Ovary (tissue), 9 donors: ENCODE measurements around the gene CASTOR1. TPM values are rescaled to one million over a fixed set of nuclear protein-coding genes. Genes with fewer than 3 reads are reported as not detected.

ENCODE experiments used
- DNase-seq, 5 donors: peaks; one replicate each; pipeline ENCODE4 v3.0.0-alpha.2; 2019 to 2020
- H3K27ac ChIP-seq, 2 donors: fragments of 200-600 bp; one replicate each; pipeline versions ENCODE4 v1.5.1 to v1.8.0; 2019 to 2022
- H3K27me3 ChIP-seq: fragments of 200-600 bp; one replicate; pipeline ENCODE4 v1.8.0; 2022
- H3K36me3 ChIP-seq: fragments of 200-600 bp; sonication (generic); one replicate; pipeline ENCODE4 v1.5.1; 2019
- H3K4me1 ChIP-seq: one replicate; pipeline ENCODE4 v1.8.1; 2013; ENCODE audit warnings: mild to moderate bottlenecking, moderate library complexity; ENCODE audit not compliant: insufficient read depth
- H3K4me3 ChIP-seq: fragments of 200-600 bp; sonication (generic); one replicate; pipeline ENCODE4 v1.5.1; 2017
- H3K9me3 ChIP-seq, 2 donors: fragments of 200-600 bp in 1 of 2; sonication (generic) in 1 of 2; one replicate each; pipeline versions ENCODE4 v1.5.1 to v1.8.1; 2013 to 2019; ENCODE audit warnings: mild to moderate bottlenecking in 1 of 2, moderate library complexity in 1 of 2
- EP300 ChIP-seq: sonication (generic); formaldehyde crosslinking; IDR thresholded peaks from one replicate; pipeline ENCODE4 v1.6.1; 2017; ENCODE audit warnings: antibody characterized with exemption
- POLR2A ChIP-seq: fragments of 450-650 bp; IDR thresholded peaks from one replicate; pipeline ENCODE4 v1.6.1; 2017; ENCODE audit warnings: antibody characterized with exemption, mild to moderate bottlenecking, moderate library complexity
- WGBS, 3 donors: extraction: QIAGEN DNeasy Blood & Tissue Kit in 1 of 3; methylation state at CpG; one replicate each; pipeline versions ENCODE4 v1.1.5 to v1.1.7; 2013 to 2017; 5-methylcytosine and 5-hydroxymethylcytosine counted together
- intact Hi-C, 4 donors: fragments of 100-400 bp; cut with DNase I; formaldehyde crosslinking; loops; one replicate each; pipeline versions ENCODE4 v1.11.0 to v1.15.1; 2022 to 2023
- polyA plus RNA-seq, 2 donors: library from polyadenylated mRNA; stranded (reverse); fragments of 200-250 nt in 1 of 2; fragments of 350-450 nt in 1 of 2; fragmentation: Illumina TruSeq in 1 of 2; extraction: RNeasy Lipid Tissue Mini Kit (QIAGEN cat#74804) in 1 of 2; gene quantifications; one replicate each; pipeline ENCODE4 v1.2.3, GENCODE V29; 2013 to 2014
- total RNA-seq, 7 donors: library from RNA; depleted of rRNA in 2 of 7; stranded (reverse); fragments of >200 nt in 2 of 7; fragmentation: NEBNext Ultra II Directional in 3 of 7; extraction: Animal tissue kit (Norgen Biotek cat#: 25700) in 3 of 7; gene quantifications; one replicate each; pipeline versions ENCODE4 v1.1.0 to v1.2.4, GENCODE V29; 2016 to 2023
- TF ChIP-seq, protein P1 (sequence below), 3 donors: fragments of 450-650 bp in 2 of 3; fragments of 200-600 bp in 1 of 3; IDR thresholded peaks; one replicate each; pipeline versions ENCODE4 v1.5.1 to v1.8.0; 2016 to 2022; ENCODE audit warnings: antibody characterized with exemption in 3 of 3, mild to moderate bottlenecking in 1 of 3
- donor health status: DM: no; HTN: no; CAD: no; lungs with moderate emphysema.
- donor health status: DM: no; HTN: no; CAD: no.
- donor health status: Bipolar disorder and iron deficiency.
- donor health status: DM: yes; HTN: yes; CAD: no.
- donor health status: DM: no; HTN: no; CAD: no.
- donor health status: DM: yes; HTN: yes; CAD: no.

Gene CASTOR1
- total and polyA plus RNA-seq, 9 donors, result 3.1 to 31.2 (median 20.6) TPM

DNA sequence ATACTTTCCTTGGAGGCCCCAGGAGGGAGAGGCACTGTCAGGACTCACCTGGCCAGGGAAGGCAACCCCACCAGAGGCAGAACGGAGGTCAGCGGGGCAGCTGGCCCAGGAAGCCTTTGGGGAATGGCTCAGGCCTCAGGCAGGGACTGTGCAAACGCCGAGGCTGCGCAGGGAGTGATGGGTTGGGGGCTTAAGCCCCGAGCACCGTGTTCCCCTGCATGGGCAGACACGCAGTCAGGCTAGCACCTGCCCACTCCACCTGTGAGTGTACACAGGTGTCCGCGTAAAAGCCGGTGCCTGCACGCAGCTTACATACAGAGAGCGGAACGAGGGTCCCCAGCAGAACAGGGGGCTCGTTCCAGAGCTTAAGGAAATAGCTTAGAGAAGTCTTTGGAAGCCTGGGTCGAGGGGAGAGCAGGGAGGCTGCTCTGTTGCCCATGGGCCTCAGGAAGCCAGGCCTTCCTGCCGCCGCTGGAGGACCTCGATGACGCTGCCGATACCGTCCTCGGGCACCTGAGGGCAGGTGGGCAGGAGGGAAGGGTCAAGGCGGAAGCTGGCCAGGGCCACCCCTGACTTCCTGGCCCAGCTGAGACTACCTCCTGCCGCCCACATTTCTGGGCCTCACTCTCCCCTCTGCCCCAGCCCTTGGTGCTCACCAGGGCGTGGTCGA lies 4.0 kb downstream of the CASTOR1 start:
- no peak overlapping the region for H3K27ac ChIP-seq
- H3K9me3 ChIP-seq, result no peaks in the 10 kb centered on the region
- TF ChIP-seq EP300 (no peak), POLR2A (no peak)
- TF ChIP-seq, protein P1, sequence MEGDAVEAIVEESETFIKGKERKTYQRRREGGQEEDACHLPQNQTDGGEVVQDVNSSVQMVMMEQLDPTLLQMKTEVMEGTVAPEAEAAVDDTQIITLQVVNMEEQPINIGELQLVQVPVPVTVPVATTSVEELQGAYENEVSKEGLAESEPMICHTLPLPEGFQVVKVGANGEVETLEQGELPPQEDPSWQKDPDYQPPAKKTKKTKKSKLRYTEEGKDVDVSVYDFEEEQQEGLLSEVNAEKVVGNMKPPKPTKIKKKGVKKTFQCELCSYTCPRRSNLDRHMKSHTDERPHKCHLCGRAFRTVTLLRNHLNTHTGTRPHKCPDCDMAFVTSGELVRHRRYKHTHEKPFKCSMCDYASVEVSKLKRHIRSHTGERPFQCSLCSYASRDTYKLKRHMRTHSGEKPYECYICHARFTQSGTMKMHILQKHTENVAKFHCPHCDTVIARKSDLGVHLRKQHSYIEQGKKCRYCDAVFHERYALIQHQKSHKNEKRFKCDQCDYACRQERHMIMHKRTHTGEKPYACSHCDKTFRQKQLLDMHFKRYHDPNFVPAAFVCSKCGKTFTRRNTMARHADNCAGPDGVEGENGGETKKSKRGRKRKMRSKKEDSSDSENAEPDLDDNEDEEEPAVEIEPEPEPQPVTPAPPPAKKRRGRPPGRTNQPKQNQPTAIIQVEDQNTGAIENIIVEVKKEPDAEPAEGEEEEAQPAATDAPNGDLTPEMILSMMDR (IDR thresholded peaks at IDR 0.05), result no peak
- H3K4me3 ChIP-seq, result no peak overlapping the region
- peaks cover 5% of the 10 kb centered on the region for H3K4me1 ChIP-seq
- no peaks in the 10 kb centered on the region for H3K36me3 ChIP-seq
- H3K27me3 ChIP-seq, result no peaks in the 10 kb centered on the region
- intact Hi-C loops, result loop anchor here in 1 of 4 donors (5.0 kb wide), 1 partner anchor 102 kb away; the partner anchor contains the start of gene RNF215
- 85 to 92% (median 90%) methylated on average over 26 to 27 of the region's 27 CpGs for WGBS, 3 donors
- DNase-seq, result no peak

DNA sequence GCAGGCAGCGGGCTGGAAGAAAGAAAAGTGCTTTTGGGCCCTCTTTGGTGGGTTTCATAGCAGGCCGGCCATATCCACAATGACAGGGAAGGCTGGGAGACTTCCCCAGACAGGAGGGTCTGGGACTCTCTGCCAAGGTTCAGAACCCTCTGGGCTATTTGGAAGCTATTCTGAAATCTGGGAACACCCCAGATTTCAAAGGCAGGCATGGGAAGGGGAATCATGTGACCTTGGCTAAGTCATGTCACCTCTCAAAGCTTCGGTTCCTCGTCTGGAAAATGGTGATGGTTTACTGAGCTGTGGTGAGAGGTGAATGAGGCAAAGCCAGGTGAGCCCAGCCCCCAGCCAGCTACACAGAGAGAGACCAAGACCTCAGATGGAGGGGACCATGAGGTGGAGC lies 4.6 kb downstream of the CASTOR1 start:
- H3K27ac ChIP-seq, result no peak overlapping the region
- H3K9me3 ChIP-seq, result no peaks in the 10 kb centered on the region
- TF ChIP-seq EP300 (no peak), POLR2A (no peak)
- TF ChIP-seq, protein P1 (IDR thresholded peaks at IDR 0.05), result no peak
- WGBS, 3 donors, result 88 to 91% (median 89%) methylated on average over 4 of the region's 4 CpGs
- H3K27me3 ChIP-seq, result no peaks in the 10 kb centered on the region
- H3K4me3 ChIP-seq, result no peak overlapping the region
- peaks cover 2% of the 10 kb centered on the region for H3K4me1 ChIP-seq
- no peak for DNase-seq
- H3K36me3 ChIP-seq, result no peaks in the 10 kb centered on the region
- intact Hi-C loops, result loop anchor here in 1 of 4 donors (5.0 kb wide), 1 partner anchor 103 kb away; the partner anchor contains the start of gene RNF215

DNA sequence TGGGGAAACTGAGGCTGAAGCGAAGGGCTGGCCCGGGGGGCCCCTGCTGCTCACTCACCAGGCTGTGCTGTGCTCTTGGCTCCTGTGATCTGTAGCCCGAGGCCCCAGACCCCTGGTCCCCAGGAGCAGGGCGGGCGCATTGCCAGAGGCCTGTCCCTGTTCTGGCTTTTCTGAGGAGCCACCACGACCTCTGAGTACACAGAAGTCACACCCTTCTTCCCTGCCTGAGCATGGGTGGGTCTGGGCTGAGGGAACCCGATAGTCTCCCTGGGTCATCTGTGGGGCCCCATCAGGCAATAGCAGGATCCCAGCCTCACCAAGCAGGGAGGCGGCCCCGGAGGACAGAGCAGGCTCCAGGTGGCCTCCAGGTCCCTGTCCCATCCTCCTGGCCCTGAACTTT lies 5.1 kb downstream of the CASTOR1 start:
- H3K27me3 ChIP-seq, result no peaks in the 10 kb centered on the region
- H3K4me1 ChIP-seq, result peaks cover 2% of the 10 kb centered on the region
- H3K9me3 ChIP-seq, result no peaks in the 10 kb centered on the region
- H3K27ac ChIP-seq, result no peak overlapping the region
- no peak for DNase-seq
- no peaks in the 10 kb centered on the region for H3K36me3 ChIP-seq
- TF ChIP-seq POLR2A (no peak), EP300 (no peak)
- TF ChIP-seq, protein P1 (IDR thresholded peaks at IDR 0.05), result no peak
- WGBS, 3 donors, result 87 to 90% (median 89%) methylated on average over 9 of the region's 9 CpGs
- intact Hi-C loops, result no loop called here
- H3K4me3 ChIP-seq, result no peak overlapping the region

GRCh38 chr22:30283342-30283741 lies 6.0 kb downstream of the CASTOR1 start:
- no peaks in the 10 kb centered on the region for H3K9me3 ChIP-seq
- H3K4me3 ChIP-seq, result no peak overlapping the region
- no peaks in the 10 kb centered on the region for H3K36me3 ChIP-seq
- intact Hi-C loops, result no loop called here
- 86 to 96% (median 86%) methylated on average over 4 of the region's 4 CpGs for WGBS, 3 donors
- H3K27me3 ChIP-seq, result no peaks in the 10 kb centered on the region
- no peak for TF ChIP-seq EP300
- TF ChIP-seq, protein P1 (IDR thresholded peaks at IDR 0.05), result no peak
- TF ChIP-seq POLR2A, result no peak
- peaks cover 2% of the 10 kb centered on the region for H3K4me1 ChIP-seq
- DNase-seq, result no peak
- H3K27ac ChIP-seq, result no peak overlapping the region
